ENCODE data around the gene TRIM71.
"Not testable (repeated sequence)": the region's sequence is repeated elsewhere in the genome, so short reads cannot be mapped to it uniquely, and the experiment has no call there.

Gene TRIM71

DNA sequence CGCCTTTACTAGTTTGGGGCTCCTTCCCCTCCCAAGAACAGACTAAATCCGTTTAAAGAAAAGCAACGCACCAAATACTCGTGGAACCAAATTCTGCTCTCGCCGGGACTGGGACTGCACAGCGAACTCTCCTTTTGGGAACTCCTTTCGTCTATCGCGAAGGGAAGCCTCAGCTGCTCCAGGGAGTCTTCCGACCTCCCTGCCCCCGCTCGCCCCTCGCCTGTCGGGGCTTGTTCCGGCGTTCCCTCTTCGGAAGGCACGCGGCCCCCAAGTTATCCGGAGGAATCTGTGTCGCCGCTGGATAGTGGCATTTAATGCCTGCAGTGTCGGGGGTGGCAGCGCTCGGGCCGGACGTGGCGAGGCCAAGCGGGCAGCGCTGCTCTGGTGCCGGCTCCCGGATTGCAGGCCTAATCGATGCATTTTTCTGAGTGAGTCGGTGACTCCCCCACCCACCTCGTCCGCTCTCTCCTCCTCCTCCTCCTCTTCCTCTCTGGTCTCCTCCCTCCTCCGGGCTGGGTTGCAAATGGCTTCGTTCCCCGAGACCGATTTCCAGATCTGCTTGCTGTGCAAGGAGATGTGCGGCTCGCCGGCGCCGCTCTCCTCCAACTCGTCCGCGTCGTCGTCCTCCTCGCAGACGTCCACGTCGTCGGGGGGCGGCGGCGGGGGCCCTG lies at the start of gene TRIM71:
Gene TRIM71 (plus strand): TSS at position 440 of the 671 bp plus-strand sequence. CDS start 84 bp downstream, at position 524.
- DNase-seq (ENCODE audit: low spot score) (no peak), FAIRE-seq (no peak)

DNA sequence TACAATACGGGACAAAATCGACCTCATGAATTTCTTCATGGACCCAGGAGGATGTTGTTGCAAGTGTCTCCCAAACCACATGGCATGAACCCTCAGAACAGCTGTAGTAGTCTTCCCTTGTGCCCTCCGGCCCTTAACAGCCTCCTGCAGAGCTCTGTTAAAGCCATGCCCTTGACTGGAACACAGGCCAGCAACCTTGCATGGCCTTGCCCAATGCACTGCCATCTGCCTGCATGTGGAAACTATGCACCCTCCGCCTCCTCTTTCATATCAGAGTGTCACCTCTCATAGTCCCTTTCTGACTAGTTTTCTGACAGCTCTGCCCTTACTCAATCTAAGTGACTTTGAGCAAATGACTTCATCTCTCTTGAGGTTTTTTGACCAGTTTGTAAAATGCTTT lies 39.4 kb upstream of the TRIM71 start:
- DNase-seq (ENCODE audit: low spot score): no peak
- FAIRE-seq: no peak

DNA sequence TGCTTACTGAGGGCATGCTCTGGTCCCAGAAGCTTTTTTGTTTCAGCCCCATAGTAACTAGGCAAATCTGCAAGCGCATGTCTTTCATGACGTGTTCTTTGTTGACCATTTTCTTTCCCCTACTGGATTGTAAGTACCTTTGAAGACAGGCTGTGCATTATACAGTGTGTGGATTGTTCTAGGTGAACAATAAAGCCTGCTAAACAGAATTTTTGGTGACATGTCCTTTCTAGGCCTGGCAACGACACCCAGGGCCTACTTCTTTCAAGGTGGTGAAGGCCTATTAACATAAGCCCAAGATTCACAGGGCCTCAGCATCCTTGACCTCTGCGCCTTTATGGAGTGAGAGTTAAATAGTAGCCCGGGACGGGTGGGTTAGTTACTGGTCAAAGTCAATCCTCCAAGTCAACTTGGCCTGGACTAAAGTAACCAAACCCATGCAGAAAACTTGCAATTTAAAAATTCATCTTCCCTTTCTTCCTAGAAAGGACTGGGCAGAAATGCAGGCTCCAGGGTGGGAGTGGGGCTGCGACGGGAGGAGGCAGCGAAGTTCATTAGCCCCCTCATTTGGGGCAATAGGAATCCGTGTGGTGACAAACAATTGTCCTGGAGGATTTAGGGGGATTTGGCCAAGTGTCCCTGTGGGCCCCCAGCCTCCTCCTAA lies 37.6 kb upstream of the TRIM71 start:
- DNase-seq (ENCODE audit: low spot score) (no peak), FAIRE-seq (no peak)

DNA sequence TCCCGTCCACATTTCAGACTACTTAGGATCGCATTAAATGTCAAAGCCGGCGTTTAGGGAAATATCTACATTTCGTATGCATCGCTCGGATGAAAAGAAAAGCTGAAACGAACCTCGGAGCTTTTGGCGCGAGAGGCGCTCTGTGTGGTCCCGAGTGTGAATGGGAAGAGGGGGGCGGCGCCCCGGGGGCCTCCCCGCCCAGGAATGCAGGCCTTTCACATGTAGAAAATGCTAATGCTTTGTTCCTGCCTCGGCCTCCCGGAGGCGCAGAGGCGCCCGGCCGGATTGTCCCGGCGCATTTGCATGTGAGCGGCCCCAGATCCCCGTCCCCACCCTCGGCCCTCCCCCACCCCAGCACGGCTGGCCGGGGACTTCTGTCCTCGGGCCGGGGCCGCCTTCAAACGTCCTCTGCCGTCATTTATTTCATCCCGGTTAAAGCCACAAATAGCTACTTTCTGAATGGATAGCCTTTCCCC lies 37.0 kb upstream of the TRIM71 start:
- FAIRE-seq: no peak
- peak; percentile 81 for DNase-seq (ENCODE audit: low spot score)

DNA sequence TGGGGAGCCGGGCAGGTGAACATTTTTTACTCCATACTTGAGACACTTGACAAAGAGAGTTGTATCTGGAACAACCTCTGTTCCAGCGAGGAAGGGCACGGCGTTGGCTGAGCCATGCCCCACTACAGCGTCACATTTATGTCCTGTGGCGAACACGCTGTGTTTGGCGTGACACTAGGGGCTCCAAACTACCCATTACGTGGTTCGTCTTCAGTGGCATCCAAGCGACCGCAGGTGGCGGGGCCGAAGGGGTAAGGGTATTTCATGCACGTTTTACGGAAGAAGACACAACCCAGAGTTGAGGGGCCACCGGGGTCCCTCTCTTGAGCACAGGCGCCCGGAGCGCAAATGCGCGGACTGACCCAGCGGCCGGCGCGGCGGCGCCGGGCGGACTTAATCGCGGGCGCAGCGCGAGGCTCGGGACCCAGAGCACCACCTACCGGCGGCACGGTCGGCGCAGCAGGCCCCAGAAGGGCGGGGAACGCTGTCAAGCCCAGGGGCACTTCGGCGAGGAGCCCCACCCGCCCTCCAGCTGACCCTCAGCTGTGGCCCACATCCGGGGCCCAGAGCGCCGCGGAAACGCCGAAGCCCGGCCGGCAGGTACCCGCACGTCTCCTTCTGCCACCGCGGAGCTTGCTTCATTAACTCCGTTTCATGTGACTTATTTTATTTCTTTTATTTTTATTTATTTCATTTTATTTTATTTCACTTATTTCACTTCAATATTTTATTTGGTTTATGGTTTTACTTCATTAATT lies 36.4 kb upstream of the TRIM71 start:
- DNase-seq (ENCODE audit: low spot score) (peak; percentile 93), FAIRE-seq (no peak)

DNA sequence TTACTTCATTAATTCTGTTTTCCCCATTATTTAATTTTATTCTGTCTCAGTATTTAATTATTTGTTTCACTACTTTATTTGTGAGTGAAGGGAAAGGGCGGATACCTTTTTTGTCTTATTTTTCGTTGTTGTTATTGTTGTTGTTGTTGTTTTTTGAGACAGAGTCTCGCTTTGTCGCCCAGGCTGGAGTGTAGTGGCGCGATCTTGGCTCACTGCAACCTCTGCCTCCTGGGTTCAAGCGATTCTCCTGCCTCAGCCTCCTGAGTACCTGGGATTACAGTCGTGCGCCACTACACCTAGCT lies 35.9 kb upstream of the TRIM71 start:
- FAIRE-seq: not testable (repeated sequence)

DNA sequence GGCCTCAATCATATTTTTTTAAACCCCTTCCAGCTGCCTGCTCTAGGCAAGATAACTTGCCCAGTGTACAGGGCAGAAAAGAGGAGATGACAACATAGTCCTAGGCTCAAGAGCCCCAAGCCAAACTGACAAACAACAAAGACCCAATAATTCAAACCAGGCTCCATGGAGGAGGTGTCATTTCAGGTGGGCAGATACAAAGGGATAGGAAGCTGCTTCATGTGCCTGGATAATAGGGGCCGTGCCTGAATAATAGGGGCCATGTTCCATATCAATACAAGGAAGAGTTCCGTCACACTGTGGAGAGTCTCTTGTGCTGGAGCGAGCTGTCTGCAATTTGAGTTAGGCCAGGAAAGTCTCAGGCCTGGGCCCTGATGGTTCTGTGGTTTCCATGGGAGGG lies 35.4 kb upstream of the TRIM71 start:
- FAIRE-seq (no peak), DNase-seq (ENCODE audit: low spot score) (no peak)

More for the DNA sequence above, 35.9 kb upstream of the TRIM71 start:
- not testable (repeated sequence) for DNase-seq (ENCODE audit: low spot score)

DNA sequence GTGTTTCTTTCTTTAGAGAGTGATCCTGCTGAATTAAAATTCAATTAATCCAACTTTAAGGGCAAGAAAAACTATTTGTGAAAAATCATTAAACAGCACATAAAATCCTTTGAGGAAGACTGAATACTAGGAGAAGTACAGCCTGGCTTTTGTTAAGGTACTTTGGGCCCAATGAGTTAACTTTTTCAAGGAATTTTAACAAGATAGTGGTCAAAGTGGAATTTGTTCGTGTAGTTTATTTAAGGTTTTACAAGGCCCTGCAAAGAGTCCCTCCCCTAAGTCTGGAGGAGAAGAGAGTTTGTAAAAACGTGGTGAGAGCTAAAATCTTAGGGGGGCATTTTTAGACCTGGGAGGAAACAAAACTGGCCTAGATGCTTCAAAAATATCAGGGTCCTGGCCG lies 26.0 kb upstream of the TRIM71 start:
- FAIRE-seq (no peak), DNase-seq (ENCODE audit: low spot score) (no peak)

DNA sequence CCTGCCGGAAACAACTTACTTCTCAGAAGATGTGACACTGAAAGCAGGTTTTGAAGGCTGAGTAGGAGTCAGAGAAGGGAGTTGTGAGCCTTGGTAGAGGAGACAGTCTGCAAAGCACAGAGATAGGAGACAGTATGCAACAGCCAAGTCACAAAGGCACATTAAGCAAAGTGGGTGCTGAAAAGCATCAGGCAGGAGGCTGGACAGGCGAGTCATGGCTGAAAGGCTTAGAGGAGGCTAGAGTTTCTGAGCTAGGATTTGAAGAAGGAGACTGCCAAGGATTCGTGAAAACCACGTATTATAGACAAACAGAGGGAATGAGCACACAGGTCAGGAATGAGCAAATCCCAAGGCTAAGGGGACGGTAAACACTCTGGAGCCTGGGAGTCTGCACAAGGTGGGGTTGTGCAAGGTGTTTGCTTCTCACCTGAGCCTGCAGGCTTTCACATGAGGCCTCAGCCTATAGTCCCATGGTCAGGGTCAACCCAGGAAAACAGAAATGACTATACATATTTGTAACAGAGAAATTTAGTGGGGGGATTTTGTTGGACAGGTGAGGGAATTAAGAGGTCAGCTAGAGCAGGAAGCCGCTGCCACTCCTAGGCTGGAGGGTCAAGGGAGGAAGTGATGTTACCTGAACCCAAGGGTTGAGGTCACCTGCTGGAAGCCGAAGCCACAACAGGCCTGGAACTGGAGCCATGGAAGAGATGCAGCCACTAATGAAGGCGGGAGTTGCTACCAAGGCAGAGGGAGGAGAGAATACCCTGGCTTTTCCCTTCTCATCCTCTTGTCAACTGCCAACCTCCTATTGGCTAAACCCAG lies 23.1 kb upstream of the TRIM71 start:
- FAIRE-seq (no peak), DNase-seq (ENCODE audit: low spot score) (no peak)

DNA sequence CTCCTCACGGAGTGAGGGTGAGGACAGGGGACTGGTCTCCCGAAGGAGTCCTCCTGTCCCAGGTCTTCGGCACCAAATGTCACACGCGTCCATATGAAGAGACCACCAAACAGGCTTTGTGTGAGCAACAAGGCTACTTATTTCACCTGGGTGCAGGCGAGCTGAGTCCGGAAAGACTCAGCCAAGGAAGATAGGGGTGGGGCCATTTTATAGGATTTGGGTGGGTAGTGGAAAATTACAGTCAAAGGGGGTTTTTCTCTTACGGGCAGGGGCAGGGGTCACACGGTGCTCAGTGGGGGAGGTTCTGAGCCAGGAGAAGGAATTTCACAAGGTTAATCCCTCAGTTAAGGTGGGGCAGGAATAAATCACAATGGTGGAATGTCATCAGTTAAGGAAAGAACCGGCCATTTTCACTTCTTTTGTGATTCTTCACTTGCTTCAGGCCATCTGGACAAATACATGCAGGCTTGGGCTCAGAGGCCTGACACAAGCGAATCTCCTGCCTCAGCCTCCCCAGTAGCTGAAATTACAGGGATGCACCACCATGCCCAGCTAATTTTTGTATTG lies 21.3 kb upstream of the TRIM71 start:
- not testable (repeated sequence) for DNase-seq (ENCODE audit: low spot score); FAIRE-seq

DNA sequence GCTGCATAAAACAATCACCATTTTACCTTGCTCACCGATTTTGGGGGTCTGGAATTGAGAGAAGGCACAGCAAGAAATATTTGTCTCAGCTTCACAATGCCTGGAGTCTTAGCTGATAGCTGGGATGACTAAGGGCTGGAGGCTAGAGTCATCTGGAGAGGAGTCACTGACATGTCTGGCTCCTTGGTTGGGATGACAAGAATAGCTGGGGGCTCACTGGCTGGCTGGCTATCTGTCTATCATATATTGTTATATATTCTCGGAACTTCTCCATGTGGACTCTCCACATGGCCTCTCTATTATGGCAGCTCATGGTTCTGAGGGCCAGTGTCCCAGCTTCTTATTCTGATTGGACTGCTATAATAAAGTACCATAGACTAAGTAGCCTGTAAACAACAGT lies 20.0 kb upstream of the TRIM71 start:
- FAIRE-seq (no peak), DNase-seq (ENCODE audit: low spot score) (no peak)

DNA sequence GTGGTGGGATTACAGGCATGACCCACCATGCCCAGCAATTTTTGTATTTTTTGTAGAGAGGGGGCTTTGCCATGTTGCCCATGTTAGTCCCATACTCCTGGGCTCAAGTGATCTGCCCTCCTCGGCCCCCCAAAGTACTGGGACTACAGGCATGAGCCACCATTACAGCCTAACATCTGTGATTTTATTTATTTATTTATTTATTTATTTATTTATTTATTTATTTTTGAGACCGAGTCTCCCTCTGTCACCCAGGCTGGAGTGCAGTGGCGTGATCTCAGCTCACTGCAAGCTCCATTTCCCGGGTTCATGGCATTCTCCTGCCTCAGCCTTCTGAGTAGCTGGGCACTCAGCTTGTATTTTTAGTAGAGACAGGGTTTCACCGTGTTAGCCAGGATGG lies 16.4 kb upstream of the TRIM71 start:
- not testable (repeated sequence) for DNase-seq (ENCODE audit: low spot score); FAIRE-seq

DNA sequence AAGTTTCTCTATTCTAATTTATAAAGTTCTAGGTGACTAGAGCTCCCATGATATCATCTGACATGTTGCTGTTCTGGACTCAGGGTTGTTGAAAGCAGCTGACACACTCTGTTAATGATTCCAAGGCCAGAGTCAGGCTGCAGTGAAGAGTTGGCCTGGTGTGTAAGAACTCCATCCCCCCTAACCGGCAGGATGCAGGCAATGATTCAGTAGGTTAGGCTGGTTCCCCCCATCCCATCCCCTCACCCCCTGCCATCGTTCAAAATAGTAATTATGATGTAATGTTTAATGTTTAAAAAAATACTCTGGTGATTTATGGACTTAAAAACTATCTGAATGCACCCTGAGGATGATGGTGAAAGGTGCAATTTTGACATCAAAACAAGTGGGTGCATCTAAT lies 4.6 kb upstream of the TRIM71 start:
- no peak for DNase-seq (ENCODE audit: low spot score)

DNA sequence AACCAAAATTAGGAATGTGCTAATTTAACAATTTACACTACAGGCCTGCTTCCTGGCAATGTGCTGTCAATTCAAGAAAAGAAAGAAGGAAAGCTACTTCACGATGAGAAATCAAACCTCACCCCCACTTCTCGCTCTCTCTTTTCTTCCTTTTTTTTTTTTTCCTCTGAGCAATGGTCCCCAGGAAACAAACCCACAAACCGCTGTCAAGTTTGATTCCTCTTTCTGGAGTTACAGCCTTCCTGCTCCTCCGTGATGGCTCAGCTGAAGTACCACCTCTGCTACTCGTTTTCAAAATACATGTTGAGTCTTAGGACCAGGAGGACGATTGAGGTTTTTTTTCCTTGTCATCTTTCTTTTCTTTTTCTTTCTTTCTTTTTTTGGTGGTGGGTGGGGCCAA lies 3.4 kb upstream of the TRIM71 start:
- DNase-seq (ENCODE audit: low spot score) (no peak), FAIRE-seq (no peak)

More for the DNA sequence above, 4.6 kb upstream of the TRIM71 start:
- no peak for FAIRE-seq

DNA sequence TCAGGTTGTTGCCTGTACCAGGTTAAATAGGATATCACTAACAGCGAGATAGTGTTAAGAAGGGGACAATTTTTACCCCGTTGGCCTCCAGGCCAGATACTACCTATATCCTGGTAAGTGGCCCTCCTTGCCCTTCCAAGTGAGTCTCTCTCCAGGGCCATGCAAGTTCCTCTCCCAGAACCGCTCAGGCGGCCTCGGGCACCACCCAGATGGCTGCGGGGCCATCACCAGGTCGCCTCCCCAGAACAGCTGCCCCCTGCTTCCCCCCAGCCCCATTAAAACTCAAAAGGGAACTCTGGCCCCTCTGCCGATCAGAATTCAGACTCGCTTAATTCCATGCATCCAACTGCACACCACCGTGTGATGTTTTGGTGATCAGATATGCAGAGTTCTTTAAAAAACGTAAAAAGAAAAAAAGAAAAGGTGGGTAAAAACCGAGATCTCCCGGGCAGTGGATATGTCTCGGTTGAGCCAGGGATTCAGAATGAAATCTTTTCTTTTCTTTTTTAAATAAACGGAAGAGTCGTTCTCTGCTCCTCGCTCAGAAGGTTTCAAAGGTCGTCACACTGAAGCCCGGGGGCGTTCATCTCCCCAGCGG lies 1.9 kb upstream of the TRIM71 start:
- FAIRE-seq (no peak), DNase-seq (ENCODE audit: low spot score) (no peak)

DNA sequence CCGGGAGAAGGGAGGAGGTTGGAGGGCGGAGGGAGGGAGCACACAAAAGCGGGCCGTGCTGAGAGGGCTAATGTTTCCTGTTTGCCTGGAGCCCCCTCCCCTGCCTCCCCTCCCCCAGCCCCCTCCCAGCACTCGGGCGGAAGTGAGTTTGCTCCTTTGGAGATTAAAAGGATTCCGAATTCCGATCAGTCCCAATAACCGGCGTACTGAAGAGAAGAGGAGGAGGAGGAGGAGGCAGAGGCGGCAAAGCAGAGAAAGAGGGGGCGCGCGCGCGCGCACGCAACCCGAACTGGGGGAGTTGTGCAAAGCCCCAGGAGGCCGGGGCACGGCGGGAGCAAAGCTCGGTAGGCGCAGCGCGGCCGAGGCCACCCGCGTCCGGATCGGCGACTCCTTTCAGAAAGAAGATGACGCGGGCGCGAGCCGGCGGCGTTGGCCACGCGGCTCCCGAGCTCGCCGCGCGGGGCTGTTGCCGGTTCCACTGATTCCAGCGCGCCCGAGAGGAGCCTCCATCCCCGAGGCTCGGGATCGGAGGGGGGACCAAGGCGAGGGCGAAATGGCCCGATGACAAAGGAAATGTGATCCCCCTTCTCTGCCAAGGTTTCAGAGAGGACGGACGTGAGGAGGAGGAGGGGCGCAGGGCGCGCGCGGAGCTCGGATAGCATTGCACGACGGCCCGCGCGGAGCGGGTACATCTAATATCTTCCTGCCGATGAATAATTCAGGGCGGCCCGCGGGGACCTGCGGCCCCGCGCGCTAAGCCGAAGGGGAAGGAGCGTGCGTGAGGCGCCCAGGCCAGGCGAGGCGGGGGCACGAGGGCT lies 1.1 kb upstream of the TRIM71 start:
- no peak for FAIRE-seq
- DNase-seq (ENCODE audit: low spot score): no peak

DNA sequence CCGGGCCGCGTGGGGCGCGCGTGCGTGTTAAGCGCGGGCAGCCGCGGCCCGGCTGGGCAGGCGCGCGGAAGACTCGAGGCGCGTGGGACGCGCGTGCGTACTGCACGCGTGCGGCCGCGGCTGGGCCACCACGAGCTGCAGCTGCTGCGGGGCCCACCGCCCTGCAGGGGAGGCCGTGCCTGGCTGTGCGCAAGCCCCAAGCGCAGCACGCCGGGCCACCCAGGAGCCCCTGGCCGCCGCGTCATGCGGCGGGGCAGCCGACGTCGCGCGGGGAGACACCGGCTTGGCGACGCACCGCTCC lies 590 bp upstream of the TRIM71 start:
- no peak for DNase-seq (ENCODE audit: low spot score)
- FAIRE-seq: no peak

DNA sequence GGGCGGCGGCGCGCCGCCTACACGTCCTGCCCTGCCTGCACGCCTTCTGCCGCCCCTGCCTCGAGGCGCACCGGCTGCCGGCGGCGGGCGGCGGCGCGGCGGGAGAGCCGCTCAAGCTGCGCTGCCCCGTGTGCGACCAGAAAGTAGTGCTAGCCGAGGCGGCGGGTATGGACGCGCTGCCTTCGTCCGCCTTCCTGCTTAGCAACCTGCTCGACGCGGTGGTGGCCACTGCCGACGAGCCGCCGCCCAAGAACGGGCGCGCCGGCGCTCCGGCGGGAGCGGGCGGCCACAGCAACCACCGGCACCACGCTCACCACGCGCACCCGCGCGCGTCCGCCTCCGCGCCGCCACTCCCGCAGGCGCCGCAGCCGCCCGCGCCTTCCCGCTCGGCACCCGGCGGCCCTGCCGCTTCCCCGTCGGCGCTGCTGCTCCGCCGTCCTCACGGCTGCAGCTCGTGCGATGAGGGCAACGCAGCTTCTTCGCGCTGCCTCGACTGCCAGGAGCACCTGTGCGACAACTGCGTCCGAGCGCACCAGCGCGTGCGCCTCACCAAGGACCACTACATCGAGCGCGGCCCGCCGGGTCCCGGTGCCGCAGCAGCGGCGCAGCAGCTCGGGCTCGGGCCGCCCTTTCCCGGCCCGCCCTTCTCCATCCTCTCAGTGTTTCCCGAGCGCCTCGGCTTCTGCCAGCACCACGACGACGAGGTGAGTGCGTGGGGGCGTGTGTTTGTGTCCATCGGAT lies 602 bp downstream of the TRIM71 start:
- no peak for FAIRE-seq
- no peak for DNase-seq (ENCODE audit: low spot score)

DNA sequence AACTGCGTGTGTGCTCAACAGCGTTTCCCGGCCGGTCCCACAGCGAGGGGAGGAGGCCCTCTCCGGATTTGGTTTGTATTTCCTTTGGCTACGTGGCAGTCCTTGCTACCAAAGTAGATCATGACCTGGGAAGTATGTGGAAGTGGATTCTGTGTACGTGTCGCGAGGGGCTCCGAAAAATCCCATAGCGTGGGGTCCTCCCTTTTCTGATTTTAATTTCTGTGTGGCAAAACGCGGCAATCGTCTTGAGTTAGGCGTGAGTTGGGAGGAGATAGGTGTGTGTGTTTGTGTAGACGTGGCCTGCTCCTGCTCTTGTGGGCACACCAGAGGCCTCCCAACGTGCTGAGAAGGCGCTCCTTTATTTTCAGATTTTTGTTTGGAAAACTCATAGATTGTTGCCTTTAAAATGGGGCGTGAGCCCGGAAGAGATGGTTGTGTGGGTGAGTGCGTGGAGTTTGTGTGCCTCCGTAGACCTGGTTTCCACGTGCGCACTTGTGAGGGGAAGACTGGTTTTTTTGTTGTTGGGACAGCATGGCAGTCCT lies 1.2 kb downstream of the TRIM71 start:
- no peak for DNase-seq (ENCODE audit: low spot score)
- FAIRE-seq: no peak

Measured in urothelium cell line (cell line).